A172 (cell line): ENCODE data around the gene PTPA. TPM values are rescaled to one million over a fixed set of nuclear protein-coding genes. Genes with fewer than 3 reads are reported as not detected.
"Not testable (repeated sequence)": the region's sequence is repeated elsewhere in the genome, so short reads cannot be mapped to it uniquely, and the experiment has no call there.

Experiments used
- DNase-seq: peaks from one replicate; pipeline ENCODE4 v3.0.0-alpha.2; 2015; ENCODE audit warnings: low spot score
- total RNA-seq: library from RNA; depleted of rRNA; stranded (reverse); fragments of >200 nt; shearing (Covaris generic); gene quantifications from 2 replicates; pipeline ENCODE4 v1.2.3, GENCODE V29; 2014

Gene PTPA
- total RNA-seq, 1 experiment from 2014 or later = 150 TPM

- DNase-seq = no peak
Measured at GRCh38 chr9:129154866-129155477, 43.8 kb downstream of the PTPA start.

- no peak for DNase-seq
Measured at GRCh38 chr9:129156163-129156562, 44.9 kb downstream of the PTPA start.

DNA sequence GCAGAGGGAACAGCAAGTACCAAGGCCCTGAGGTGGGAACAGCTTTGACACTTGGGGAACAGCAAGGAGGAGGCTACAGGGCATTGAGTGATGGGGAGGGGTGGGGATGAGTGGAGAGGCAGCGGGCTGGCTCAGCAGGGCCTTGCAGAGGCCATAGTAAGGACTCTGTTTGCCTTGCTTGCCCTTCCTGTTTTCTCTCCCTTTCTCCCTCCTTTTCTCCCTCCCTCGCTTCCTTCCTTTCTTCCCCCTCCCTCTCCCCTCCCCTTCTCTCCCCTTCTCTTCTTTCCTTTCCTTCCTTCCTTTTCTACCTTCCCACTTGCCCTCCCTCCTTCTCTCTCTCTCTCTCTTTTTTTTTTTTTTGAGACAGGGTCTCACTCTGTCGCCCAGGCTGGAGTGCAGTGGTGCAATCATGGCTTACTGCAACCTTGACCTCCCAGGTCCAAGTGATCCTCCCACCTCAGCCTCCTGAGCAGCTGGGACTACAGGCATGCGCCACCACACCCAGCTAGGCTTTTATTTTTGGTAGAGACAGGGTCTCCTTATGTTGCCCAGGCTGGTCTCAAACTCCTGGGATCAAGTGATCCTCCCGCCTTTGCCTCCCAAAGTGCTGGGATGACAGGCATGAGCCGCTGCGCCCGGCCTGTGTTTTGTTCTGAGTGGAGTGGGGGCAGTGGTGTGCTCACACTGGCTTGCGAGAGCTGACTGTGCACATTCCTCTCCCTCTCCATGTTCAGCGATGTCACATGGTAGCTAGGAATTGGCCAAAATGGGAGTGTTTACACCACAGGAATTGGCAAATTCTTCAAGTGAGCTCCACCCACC lies 49.7 kb downstream of the PTPA start:
- DNase-seq = no peak

DNA sequence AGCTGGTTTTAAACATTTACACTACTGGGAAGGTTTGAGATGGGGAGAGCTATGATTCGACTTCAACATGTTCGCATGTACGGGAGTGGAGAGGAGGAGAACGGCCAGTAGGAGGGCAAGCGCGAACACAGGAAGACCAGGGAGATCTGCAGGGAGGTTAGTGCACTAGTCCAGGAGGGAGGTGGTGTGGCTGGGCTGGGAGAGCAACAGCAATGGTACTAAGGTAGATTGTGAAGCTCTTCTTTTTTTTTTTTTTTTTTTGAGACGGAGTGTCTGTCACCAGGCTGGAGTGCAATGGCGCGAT lies 50.3 kb downstream of the PTPA start:
- no peak for DNase-seq

- DNase-seq = no peak
Measured at GRCh38 chr9:129162497-129163197, 51.4 kb downstream of the PTPA start.

DNA sequence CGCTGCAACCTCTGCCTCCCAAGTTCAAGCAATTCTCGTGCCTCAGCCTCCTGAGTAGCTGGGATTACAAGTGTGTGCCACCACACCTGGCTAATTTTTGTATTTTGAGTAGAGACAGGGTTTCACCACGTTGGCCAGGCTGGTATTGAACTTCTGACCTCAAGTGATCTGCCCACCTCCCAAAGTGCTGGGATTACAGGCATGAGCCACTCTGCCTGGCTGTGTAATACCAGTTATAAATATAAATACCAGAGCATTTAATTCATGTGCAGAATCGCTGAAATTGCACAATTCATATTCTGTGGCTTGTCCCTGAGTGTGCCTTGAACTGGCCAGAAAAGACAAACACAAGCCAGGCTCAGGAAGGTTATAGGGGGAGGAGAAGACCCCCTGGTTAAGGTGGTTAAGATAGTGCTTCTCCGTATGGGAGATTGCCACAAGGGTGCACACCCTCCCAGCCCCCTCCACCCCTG lies 52.0 kb downstream of the PTPA start:
- DNase-seq = not testable (repeated sequence)

GRCh38 chr9:129163753-129164152 lies 52.5 kb downstream of the PTPA start:
- no peak for DNase-seq

DNA sequence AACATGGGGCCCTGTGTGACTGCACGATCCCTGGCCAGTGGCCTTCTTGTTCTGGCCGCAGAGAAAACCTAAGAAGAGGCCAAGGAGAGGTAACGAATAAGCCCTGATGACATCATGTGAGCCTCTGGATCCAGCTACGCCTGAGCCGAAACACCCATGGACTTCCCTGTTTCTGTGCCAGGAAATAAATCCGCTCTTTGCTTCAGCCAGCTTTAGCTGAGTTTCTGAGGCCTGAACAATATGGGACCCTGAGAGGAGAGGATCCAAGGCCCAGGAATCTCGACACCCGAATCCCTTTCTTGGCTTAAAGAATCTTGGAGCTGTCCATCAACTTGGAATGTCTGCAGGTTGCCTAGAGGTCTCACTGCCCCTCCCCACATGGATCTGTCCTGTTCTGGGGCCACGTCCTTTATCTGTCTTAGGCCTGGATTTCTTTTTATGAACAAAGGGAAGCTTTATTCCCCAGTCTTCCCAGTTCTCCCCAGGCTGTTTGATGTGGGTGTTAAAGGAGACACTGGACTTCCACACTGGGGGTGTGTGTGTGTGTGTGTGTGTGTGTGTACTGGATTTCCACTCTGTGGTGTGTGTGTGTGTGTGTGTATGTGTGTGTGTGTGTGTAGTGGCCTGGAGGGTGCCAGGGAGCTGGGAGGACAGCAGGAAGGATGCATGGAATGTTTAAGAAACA lies 53.2 kb downstream of the PTPA start:
- no peak for DNase-seq

DNA sequence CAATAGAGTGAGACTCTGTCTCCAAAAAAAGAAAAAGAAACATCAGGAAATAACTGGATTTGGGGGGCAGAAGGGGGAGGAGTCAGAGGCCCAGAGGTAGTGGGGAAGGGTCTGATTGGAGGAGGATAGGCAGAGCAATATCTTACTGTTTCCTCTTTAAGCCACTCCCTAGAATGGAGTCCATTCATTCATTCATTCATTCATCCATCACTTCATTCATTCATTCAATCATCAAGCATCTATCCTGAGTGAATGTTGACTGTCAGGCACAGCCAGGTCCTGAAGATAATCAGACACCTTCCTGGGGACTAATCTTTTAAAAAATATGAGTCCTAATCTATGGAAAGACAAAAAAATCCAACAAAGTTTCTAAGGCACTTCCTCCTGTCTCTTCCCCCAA lies 54.0 kb downstream of the PTPA start:
- DNase-seq = no peak

DNA sequence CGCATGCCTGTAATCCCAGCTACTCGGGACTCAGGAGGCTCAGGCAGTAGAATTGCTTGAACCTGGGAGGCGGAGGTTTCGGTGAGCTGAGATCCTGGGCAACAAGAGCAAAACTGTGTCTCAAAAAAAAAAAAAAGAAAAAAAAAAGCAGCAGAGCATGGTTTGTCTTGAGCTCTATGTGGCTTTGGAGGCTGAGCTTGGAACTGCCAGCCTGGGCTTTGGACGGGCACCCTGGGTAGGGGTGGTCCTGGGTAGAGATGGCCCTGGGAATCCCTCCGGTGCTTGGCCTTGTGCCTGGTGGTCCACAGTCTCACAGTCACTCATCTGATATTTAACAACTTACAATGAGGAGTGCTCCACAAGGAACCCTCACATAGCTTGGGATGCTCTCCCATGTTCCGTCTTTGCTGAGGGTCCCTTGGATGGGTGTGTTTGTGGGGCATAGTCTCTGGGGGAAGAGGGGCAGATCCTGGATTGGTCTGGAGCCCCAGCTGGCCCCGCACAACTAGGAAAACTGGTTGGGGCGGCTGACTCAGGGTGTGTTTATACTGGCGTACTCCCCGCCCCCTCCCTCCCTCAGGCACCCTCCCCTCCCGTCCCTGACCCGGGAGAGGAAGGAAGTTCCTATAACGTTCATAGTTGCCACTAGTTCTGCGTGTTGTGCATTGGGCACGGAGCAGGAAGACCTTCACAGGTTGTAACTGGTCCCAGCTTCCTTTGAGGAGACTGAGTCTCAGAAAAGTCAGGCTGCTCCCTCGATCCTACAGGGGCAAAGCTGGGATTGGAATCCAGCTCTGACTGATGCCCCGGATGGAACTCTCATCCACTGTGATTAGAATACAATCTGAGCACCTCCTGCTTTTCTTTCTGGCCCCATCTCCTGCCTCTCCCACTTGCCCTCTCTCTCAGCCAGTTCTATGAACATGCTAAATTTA lies 55.7 kb downstream of the PTPA start:
- peak; percentile 74 for DNase-seq

- DNase-seq = peak; percentile 62
Measured at GRCh38 chr9:129170229-129170628, 59.0 kb downstream of the PTPA start.

- no peak for DNase-seq
Measured at GRCh38 chr9:129171993-129172751, 61.0 kb downstream of the PTPA start.

DNA sequence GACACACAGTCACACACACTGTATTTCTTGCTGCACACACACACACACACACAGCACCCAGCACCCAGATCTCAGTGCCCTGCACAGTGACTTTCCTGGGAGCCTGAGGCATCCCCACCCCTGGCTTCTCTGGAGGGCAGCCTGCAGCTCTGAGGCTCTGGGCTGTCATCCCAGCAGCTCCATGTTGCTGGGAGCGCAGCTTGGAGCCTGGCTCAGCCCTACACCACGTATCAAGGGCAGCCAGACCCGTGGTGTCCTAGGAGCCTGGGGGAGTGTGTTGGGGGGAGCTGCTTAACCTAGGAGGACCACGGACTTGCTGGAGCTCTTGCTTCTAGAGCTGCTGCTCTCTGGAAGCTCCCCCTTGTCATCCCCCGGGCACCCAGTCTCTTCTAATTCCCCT lies 61.6 kb downstream of the PTPA start:
- no peak for DNase-seq

DNA sequence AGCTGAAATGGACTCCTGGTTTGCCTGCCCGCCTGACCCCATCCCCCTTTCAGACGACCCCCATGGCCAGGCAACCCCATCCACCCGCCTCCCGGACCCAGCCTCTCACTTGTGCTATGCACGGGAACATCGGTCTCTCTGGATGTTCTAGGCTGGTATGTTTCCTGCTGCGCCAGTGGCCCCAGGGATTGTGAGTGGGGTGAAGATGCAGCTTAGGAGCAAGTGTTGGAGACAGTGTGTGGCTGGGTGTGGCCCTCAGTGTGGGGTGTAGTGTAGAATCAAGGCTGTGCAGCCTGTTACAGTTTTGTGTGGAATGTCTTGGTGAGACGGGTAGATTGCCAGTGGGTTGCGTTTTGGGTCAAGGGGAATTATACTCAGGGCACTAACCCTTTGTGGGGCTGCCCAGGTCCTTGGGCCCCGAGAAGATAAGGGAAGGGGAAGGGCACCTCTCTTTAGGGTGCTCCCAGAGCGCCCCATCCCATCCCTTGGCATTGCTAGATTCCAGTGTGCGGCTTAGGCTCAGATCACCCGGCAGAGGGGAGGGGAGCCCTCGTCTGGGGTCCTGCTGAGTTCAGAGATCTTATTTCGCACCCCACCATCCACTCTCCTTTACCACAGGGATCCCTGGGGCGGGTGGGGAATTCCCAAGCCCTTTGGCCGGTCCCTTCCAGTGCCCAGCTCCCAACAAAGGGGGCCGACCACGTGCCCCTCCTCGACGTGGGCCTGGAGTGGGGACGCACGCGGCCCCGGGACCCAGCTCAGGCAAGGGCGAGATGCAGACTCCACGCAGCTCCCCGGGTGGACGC lies 62.3 kb downstream of the PTPA start:
- DNase-seq = peak; percentile 40

DNA sequence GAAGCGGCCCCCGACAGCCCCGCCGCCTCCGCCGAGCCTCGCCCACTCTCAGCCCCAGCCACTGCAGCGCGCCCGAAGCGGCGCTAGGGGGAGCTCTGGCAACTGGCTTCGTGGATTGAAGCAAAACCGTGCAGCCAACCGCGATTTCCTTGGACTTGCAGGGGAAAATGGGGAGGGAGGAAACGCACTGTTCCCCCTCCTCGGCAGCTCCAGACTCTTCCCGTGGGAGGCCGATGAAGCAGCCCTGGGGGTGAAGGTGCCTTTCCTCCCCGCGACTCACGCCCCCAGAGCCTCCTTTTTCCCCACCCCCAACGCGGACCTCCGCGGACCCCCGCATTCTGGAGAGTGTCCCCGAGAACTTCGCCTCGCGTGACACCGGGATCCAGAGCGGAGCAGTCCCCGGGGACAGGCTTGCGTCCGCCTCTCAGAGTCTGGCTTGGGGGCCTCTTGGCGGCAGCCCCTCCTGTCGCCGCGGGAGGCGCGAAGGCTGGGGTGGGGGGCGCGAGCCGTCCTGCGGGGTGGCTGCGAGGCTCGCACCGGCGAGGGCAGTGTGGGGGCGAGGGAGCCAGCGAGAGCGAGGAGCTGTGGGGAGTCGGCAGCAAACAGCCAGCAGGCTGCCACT lies 63.0 kb downstream of the PTPA start:
- peak; percentile 77 for DNase-seq

DNA sequence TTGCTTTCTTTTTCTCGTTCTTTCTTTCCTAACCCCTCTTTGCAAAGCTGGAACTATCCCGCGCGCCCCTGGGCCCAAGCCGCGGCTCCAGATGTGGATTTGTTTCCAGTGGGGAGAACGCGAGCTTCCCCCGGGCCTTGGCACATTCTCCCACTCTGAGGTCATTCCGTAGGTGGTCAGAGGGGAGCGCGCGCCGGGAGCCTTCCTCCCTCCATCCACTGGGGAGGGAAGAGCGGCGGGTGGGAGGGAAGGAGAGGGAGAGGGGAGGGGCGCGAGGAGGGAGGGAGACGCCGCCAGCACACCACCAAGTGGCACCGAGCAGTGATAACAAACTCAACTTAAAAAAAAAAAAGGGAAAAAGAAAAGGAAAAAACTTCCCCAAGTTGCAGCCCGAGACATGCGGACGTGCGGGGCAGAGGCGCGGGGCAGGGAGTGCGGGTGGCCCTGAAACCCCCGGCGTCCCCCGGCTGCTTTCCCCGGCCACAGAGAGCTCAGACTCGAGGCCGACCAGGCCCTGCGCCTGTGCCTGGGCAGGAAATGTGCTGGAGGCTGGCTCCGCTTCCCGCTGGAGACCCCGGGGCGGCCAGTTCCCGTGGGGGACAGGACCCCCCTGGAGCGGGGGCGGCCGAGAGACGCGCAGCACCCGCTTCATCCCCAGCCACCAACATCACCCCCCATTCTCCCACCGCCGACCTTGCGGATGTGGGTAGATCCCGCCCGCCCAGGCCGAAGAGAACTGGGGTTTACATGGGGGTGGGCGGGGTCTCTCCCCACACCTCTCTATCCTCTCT lies 63.7 kb downstream of the PTPA start:
- DNase-seq = peak; percentile 78

- DNase-seq = no peak
Measured at GRCh38 chr9:129175515-129175824, 64.3 kb downstream of the PTPA start.

GRCh38 chr9:129175825-129176633 lies 64.8 kb downstream of the PTPA start:
- DNase-seq = peak; percentile 87
